Measurements from ENCODE around the gene CGREF1.

CGREF1 gene

DNA sequence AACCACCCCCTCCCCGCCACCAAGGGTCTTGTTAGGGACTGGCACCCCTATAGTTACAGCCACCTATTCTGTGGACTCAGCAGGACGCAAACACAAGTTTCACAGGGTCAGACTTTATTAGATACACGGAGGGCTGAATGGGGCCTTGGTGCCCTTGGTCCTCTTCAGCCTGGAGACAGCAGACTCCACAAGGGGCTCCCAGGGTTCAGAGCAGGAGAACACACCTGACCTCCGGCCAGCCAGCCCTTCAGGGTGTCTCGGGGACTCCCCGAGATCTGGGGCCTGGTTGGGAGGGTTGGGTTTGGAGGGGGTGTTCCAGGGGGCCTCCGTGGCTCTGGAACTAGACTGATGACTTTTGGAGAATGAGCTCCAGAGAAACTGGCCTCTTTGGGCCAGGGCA, 17.8 kb upstream of the CGREF1 start:
- TF ChIP-seq, protein P1, sequence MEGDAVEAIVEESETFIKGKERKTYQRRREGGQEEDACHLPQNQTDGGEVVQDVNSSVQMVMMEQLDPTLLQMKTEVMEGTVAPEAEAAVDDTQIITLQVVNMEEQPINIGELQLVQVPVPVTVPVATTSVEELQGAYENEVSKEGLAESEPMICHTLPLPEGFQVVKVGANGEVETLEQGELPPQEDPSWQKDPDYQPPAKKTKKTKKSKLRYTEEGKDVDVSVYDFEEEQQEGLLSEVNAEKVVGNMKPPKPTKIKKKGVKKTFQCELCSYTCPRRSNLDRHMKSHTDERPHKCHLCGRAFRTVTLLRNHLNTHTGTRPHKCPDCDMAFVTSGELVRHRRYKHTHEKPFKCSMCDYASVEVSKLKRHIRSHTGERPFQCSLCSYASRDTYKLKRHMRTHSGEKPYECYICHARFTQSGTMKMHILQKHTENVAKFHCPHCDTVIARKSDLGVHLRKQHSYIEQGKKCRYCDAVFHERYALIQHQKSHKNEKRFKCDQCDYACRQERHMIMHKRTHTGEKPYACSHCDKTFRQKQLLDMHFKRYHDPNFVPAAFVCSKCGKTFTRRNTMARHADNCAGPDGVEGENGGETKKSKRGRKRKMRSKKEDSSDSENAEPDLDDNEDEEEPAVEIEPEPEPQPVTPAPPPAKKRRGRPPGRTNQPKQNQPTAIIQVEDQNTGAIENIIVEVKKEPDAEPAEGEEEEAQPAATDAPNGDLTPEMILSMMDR (IDR thresholded peaks at IDR 0.05; ENCODE audit: extremely low read depth, missing control alignments), result no peak
- no peak for DNase-seq (ENCODE audit: low spot score)

DNA sequence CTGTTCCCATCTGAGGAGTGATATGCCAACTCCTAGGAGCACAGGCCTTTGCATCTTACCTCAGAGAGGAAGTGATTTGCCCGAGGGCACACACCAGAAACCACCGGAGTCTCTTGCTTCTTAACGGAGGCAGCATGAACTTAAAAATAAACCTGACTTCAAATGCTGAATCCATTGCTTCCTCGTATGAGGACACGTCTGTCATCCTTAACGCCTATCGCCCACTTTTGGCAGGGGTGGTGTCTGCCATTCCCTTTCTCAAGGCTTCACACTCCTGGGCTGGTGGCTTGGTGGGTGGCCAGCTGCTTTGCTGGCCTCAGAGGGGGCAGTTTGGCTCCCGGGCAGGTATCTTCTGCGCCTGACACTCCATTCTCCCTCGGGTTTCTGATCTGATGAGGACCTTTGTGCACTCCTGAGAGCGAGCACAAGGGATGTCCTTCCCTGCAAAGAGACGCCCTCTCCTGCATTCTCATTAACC, 16.6 kb upstream of the CGREF1 start:
- TF ChIP-seq, protein P1 (IDR thresholded peaks at IDR 0.05; ENCODE audit: extremely low read depth, missing control alignments), result no peak
- DNase-seq (ENCODE audit: low spot score), result no peak

DNA sequence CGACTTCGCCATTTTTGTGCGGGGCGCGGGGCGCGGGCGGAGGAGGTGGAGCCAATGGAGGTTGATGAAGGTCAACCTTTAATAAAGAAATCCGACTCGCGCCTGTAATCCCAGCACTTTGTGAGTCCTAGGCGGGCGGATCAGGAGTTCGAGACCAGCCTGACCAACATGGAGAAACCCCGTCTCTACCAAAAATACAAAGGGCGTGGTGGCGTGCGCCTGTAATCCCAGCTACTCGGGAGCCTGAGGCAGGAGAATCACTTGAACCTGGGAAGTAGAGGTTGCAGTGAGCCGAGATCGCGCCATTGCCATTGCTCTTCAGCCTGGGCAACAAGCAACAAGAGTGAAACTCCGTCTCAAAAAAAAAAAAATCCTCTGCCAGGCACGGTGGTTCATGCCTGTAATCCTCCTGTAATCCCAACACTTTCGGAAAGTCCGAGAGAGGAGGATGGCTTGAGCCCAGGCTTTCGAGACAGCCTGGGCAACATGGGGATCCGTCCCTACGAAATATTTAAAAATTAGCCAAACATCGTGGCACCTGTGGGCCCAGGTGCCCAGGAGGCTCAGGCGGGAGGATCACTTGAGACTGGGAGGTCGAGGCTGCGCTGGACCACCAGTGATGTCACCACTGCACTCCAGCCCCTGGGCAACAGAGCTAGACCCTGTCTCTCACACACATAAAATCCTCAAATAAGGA, 16.0 kb upstream of the CGREF1 start:
- DNase-seq (ENCODE audit: low spot score), result no peak
- TF ChIP-seq, protein P1 (IDR thresholded peaks at IDR 0.05; ENCODE audit: extremely low read depth, missing control alignments), result no peak

DNA sequence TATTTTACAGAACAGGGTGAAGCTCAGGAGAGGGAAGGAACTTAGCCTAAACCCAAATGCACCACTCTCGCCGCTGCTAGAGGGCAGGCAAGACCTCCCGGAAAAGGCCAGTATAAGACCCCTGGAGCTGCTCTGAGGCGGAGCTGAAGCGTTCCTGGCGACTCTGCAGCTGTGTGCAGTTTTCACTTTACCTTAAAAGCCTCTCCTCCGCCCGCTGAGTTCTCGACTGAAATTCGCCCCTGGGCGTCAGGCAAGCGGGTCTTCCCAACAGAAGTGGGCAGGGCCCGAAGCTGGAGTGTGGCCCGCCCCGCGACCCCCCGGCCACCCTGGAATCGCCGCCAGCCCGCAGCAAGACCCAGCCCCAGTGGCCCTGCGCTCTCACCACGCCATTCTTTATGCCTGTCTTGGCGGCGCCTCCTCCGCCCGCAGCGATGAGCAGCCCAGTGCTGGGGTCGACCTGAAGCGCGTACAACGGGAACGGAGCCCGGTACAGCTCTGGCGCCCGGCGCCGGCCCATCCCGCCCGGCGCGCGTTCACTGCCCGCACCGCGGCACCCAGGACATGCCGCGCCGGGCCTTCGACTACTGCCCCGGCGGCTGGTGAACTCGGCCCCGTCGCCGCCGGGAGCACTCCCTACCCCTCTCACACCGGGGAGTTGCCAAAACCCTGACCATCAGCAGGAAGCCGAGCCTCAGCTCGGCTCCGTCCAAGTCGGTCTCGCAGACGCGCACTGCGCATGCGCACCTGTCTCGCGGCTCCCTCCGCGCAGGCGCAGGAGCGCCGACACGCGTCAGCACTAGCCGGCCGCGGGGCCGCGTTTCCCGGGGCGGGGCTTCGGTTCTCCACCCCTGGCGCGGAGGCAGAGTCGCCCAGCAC, 15.2 kb upstream of the CGREF1 start, which contains the start of gene PREB:
Gene PREB (minus strand): TSS at position 732 of the 876 bp plus-strand sequence. CDS start 215 bp downstream, at position 517.
- TF ChIP-seq, protein P1 (IDR thresholded peaks at IDR 0.05; ENCODE audit: extremely low read depth, missing control alignments), result peak; percentile 10
- DNase-seq (ENCODE audit: low spot score), result peak; percentile 100

DNA sequence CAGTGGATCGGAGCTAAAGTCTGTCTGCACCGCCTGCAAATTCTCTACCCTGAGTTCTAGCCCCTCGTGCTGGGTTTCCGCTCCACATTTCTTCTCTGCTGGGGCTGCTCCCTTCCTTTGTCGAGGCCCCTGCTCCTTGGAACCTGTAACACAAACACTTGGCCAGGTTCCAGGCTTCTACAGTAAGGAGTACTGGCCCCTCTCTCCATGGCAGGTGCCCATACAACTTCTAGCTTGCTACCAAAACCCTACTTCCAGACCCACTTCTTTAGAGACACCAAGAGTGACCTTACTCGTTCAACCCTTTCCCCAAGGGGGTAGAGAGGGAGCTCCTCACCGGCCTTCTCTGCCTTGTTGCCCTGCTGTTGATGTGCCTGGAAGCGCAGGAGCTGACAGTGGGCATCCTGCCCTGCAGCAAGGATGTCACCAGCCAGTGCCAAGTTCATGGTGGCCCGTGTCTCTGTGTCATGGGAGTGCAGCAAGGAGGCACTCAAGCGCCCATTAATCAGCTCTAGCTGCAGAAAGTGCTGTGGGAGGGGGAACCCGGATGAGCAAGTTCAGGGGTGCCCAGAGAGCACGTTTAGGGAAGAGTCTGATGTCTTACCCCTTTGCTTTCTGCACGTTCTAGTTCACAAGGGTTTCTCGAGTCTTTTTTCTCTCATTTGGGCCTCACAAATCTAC, 14.4 kb upstream of the CGREF1 start:
- DNase-seq (ENCODE audit: low spot score), result peak; percentile 53
- TF ChIP-seq, protein P1 (IDR thresholded peaks at IDR 0.05; ENCODE audit: extremely low read depth, missing control alignments), result no peak

DNA sequence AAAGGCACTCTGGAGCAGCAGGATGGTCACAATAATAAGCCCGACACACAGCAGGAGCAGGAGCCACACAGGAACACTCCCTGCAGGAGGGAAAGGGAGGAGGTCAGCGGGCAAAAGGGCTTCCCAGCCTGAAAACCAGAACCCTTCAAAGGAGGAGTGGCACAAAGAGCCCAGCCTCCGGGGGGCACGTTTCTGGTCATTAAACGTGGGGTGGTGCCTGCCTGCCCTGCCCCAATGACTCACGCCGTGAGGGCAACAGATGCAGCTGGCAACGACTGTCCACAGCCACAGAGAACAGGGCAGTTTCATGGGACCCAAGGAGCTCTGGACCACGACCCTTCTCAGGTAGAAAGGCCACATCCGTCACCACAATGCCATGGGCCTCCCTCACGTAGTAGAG, 12.5 kb upstream of the CGREF1 start:
- DNase-seq (ENCODE audit: low spot score), result no peak
- TF ChIP-seq, protein P1 (IDR thresholded peaks at IDR 0.05; ENCODE audit: extremely low read depth, missing control alignments), result no peak
